GM23338 (cell line): ENCODE data around the gene CEP68. TPM values are rescaled to one million over a fixed set of nuclear protein-coding genes. Genes with fewer than 3 reads are reported as not detected.

Experiments
- ATAC-seq: fragments of 200-7000 bp; cut with Tn5 transposase; 3 replicates; pipeline ENCODE4 v1.9.1; 2020
- DNase-seq: peaks from one replicate; pipeline ENCODE4 v3.0.0-alpha.2; 2015; ENCODE audit warnings: low spot score
- H2AFZ ChIP-seq: fragments of 200-600 bp; sonication (generic); 2 replicates; pipeline ENCODE4 v1.8.0; 2016; ENCODE audit warnings: antibody characterized with exemption, mild to moderate bottlenecking, moderate library complexity
- H3F3A ChIP-seq: fragments of 200-600 bp; sonication (generic); replicated peaks from 2 replicates; pipeline ENCODE4 v1.8.0; 2017; ENCODE audit warnings: antibody characterized with exemption, mixed run types, low read depth
- H3K27ac ChIP-seq: fragments of 200-600 bp; sonication (generic); 2 replicates; pipeline ENCODE4 v1.6.1; 2016; ENCODE audit warnings: low read depth
- H3K27me3 ChIP-seq: fragments of 200-600 bp; sonication (generic); 2 replicates; pipeline ENCODE4 v1.8.0; 2016; ENCODE audit warnings: mild to moderate bottlenecking, mixed run types, moderate library complexity; ENCODE audit not compliant: insufficient read depth
- H3K36me3 ChIP-seq: fragments of 200-600 bp; sonication (generic); 2 replicates; pipeline ENCODE4 v1.8.0; 2016; ENCODE audit warnings: mild to moderate bottlenecking; ENCODE audit not compliant: insufficient read depth
- H3K4me1 ChIP-seq: fragments of 200-600 bp; sonication (generic); 2 replicates; pipeline ENCODE4 v1.8.0; 2016; ENCODE audit warnings: mild to moderate bottlenecking, moderate library complexity; ENCODE audit not compliant: insufficient read depth
- H3K4me2 ChIP-seq: fragments of 200-600 bp; sonication (generic); 2 replicates; pipeline ENCODE4 v1.7.1; 2017; ENCODE audit warnings: mixed run types
- H3K4me3 ChIP-seq: fragments of 200-600 bp; sonication (generic); 2 replicates; pipeline ENCODE4 v1.6.1; 2016; ENCODE audit warnings: mixed run types
- H3K79me2 ChIP-seq: fragments of 200-600 bp; sonication (generic); replicated peaks from 2 replicates; pipeline ENCODE4 v1.8.0; 2017; ENCODE audit warnings: mild to moderate bottlenecking; ENCODE audit not compliant: insufficient read depth
- H3K9me2 ChIP-seq: fragments of 200-600 bp; sonication (generic); 2 replicates; pipeline ENCODE4 v1.8.0; 2017; ENCODE audit not compliant: insufficient read depth
- H4K20me1 ChIP-seq: fragments of 200-600 bp; sonication (generic); replicated peaks from 2 replicates; pipeline ENCODE4 v1.8.0; 2017; ENCODE audit warnings: mild to moderate bottlenecking; ENCODE audit not compliant: insufficient read depth
- H3K27ac Mint-ChIP-seq: 2 replicates; pipeline ENCODE4 v1.8.0; 2020; ENCODE audit warnings: inconsistent platforms, mild to moderate bottlenecking, moderate library complexity, mixed read lengths
- H3K27me3 Mint-ChIP-seq: 3 replicates; pipeline ENCODE4 v1.8.0; 2022; ENCODE audit warnings: low read depth, mild to moderate bottlenecking, moderate library complexity, mixed read lengths, inconsistent platforms; ENCODE audit not compliant: insufficient read depth, poor library complexity
- H3K36me3 Mint-ChIP-seq: 3 replicates; pipeline ENCODE4 v1.8.0; 2021; ENCODE audit warnings: low read depth, mild to moderate bottlenecking, inconsistent platforms, moderate library complexity, mixed read lengths
- H3K4me1 Mint-ChIP-seq: 3 replicates; pipeline ENCODE4 v1.8.0; 2020; ENCODE audit warnings: mild to moderate bottlenecking, inconsistent platforms, mixed read lengths
- H3K4me3 Mint-ChIP-seq: 3 replicates; pipeline ENCODE4 v1.8.0; 2021; ENCODE audit warnings: moderate library complexity, mild to moderate bottlenecking, inconsistent platforms, mixed read lengths
- H3K9me3 Mint-ChIP-seq: 3 replicates; pipeline ENCODE4 v1.8.0; 2020; ENCODE audit warnings: moderate library complexity, mild to moderate bottlenecking, inconsistent platforms, mixed read lengths
- ETS1 ChIP-seq: IDR thresholded peaks from 2 replicates; pipeline ENCODE4 v1.6.1; 2016; ENCODE audit warnings: antibody characterized with exemption
- REST ChIP-seq: IDR thresholded peaks from one replicate; pipeline ENCODE4 v1.6.1; 2018; ENCODE audit warnings: antibody characterized with exemption; ENCODE audit not compliant: unreplicated experiment
- STAT1 ChIP-seq: IDR thresholded peaks from one replicate; pipeline ENCODE4 v1.6.1; 2016; ENCODE audit warnings: antibody characterized with exemption; ENCODE audit not compliant: unreplicated experiment
- ZNF114 ChIP-seq: fragments of 250-450 bp; sonication (Bioruptor Pico); IDR thresholded peaks from 2 replicates; pipeline ENCODE4 v1.5.0; 2020; ENCODE audit warnings: mild to moderate bottlenecking, moderate library complexity
- ZNF331 ChIP-seq: fragments of 250-450 bp; sonication (Bioruptor Pico); IDR thresholded peaks from 2 replicates; pipeline ENCODE4 v1.5.0; 2020; ENCODE audit warnings: low read depth, mild to moderate bottlenecking, moderate library complexity
- ZNF462 ChIP-seq: fragments of 250-450 bp; sonication (Bioruptor Pico); IDR thresholded peaks from 2 replicates; pipeline ENCODE4 v1.5.0; 2020; ENCODE audit warnings: mild to moderate bottlenecking, moderate library complexity
- polyA plus RNA-seq: library from polyadenylated mRNA; unstranded; fragments of >200 nt; fragmentation: Nextera tagmentation; extraction: Ambion mirVana; gene quantifications from 2 replicates; pipeline ENCODE4 v1.2.1, GENCODE V29; 2016
- total RNA-seq: library from RNA; depleted of rRNA; stranded (reverse); fragments of >200 nt; shearing (Covaris generic); gene quantifications from 2 replicates; pipeline ENCODE4 v1.2.3, GENCODE V29; 2014

Gene CEP68
- total and polyA plus RNA-seq, 2 experiments from 2014 or later: 13.0 to 24.4 TPM

- TF ChIP-seq ZNF462 (CRISPR knock-in tag) (no peak), STAT1 (no peak)
Measured at GRCh38 chr2:65015731-65016130, 40.5 kb upstream of the CEP68 start (continued).

GRCh38 chr2:65016789-65017188, 39.4 kb upstream of the CEP68 start:
- Histone ChIP-seq H2AFZ (no peak overlapping the region), H3K27ac (no peak overlapping the region), H3K79me2 (no peaks in the 10 kb centered on the region), H3K4me1 (peaks cover 11% of the 10 kb centered on the region; the same call in 1 of the 2 replicates), H3K9me2 (no peaks in the 10 kb centered on the region), H4K20me1 (no peaks in the 10 kb centered on the region), H3K4me3 (no peak overlapping the region), H3K4me2 (no peak overlapping the region), H3K27me3 (no peaks in the 10 kb centered on the region), H3K36me3 (no peaks in the 10 kb centered on the region), H3F3A (no peaks in the 10 kb centered on the region)
- no peaks in the 10 kb centered on the region for H3K9me3 Mint-ChIP-seq
- peaks cover 13% of the 10 kb centered on the region for H3K4me1 Mint-ChIP-seq
- no peaks in the 10 kb centered on the region; the same call in none of the 3 replicates for H3K36me3 Mint-ChIP-seq
- H3K4me3 Mint-ChIP-seq: no peak overlapping the region
- no peak for ATAC-seq
- peaks cover 5% of the 10 kb centered on the region for H3K27me3 Mint-ChIP-seq
- H3K27ac Mint-ChIP-seq: no peak overlapping the region
- DNase-seq: no peak
- TF ChIP-seq ZNF331 (no peak), ETS1 (no peak), ZNF114 (CRISPR knock-in tag) (no peak), STAT1 (no peak), REST (no peak)
